ENCODE results near the gene TTC9.

TTC9 gene

DNA sequence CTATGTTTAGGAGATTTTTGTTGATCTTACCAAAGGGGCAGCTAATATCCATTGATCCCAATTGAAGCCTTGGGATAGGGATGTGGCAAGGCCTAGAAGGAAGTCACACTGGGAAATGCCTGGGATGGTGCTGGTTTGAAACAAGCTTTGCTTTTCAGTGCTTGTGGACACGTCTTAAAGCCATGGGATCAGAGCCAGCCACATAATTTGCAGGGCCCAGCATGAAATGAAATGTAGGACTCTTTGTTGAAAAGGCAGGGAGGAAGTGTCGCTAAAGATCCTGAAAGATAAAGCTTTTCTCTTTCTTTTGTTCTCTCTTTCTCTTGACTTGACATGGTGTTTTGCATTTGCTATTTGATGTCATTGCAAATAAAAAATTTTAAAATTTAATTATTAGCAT lies 5.0 kb downstream of the TTC9 start:
- H3K9me3 ChIP-seq (ENCODE audit: control insufficient read depth, insufficient read depth, low read length), result no peaks in the 10 kb centered on the region
- H3F3A ChIP-seq (ENCODE audit: control insufficient read depth, insufficient read depth), result peaks cover 5% of the 10 kb centered on the region
- peaks cover 89% of the 10 kb centered on the region for H3K36me3 ChIP-seq (ENCODE audit: control insufficient read depth, low read length)
- peaks cover 97% of the 10 kb centered on the region for H3K79me2 ChIP-seq (ENCODE audit: control insufficient read depth, low read length)
- TF ChIP-seq EZH2phosphoT487 (IDR thresholded peaks at IDR 0.05; ENCODE audit: borderline replicate concordance, low read length), result no peak
- TF ChIP-seq, protein P1, sequence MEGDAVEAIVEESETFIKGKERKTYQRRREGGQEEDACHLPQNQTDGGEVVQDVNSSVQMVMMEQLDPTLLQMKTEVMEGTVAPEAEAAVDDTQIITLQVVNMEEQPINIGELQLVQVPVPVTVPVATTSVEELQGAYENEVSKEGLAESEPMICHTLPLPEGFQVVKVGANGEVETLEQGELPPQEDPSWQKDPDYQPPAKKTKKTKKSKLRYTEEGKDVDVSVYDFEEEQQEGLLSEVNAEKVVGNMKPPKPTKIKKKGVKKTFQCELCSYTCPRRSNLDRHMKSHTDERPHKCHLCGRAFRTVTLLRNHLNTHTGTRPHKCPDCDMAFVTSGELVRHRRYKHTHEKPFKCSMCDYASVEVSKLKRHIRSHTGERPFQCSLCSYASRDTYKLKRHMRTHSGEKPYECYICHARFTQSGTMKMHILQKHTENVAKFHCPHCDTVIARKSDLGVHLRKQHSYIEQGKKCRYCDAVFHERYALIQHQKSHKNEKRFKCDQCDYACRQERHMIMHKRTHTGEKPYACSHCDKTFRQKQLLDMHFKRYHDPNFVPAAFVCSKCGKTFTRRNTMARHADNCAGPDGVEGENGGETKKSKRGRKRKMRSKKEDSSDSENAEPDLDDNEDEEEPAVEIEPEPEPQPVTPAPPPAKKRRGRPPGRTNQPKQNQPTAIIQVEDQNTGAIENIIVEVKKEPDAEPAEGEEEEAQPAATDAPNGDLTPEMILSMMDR (IDR thresholded peaks at IDR 0.05; ENCODE audit: low read depth, low read length, poor library complexity, severe bottlenecking), result no peak
- H4K20me1 ChIP-seq (ENCODE audit: control insufficient read depth, insufficient read depth, low read depth, low read length), result no peaks in the 10 kb centered on the region
- no peak overlapping the region for H3K27ac ChIP-seq (ENCODE audit: low read depth, low read length)
- H3K4me1 ChIP-seq (ENCODE audit: control insufficient read depth, low read length), result peaks cover 72% of the 10 kb centered on the region
- no peaks in the 10 kb centered on the region for H3K27me3 ChIP-seq (ENCODE audit: control insufficient read depth, low read length)
- H3K4me2 ChIP-seq (ENCODE audit: low read length), result peak overlapping the region; percentile 80
- peak overlapping the region; percentile 29 for H3K4me3 ChIP-seq (ENCODE audit: low read length)
- no peaks in the 10 kb centered on the region for H3K9me2 ChIP-seq (replicated peaks; ENCODE audit: control insufficient read depth, low read length)

DNA sequence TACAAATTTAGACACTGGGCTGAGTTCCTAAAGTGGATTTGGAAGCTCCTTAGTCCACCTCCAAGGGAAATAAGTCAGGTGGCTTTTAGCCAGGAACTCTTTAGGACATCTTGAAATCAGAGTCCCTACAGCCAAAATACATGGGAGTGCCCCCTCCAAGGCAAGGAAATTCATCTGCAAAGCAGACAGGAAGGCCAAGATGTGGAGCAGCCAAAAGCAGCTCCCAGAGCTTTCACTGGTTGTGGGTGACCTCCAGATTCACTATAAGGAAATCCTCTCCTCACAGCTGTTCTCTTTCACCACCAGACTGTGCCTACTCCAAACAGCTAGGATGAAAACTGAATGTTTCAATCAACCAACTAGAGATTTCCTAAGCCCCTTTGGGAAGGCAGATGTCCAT lies 6.6 kb downstream of the TTC9 start:
- Histone ChIP-seq H3K9me2 (replicated peaks; ENCODE audit: control insufficient read depth, low read length) (no peaks in the 10 kb centered on the region), H3K27ac (ENCODE audit: low read depth, low read length) (no peak overlapping the region), H3K79me2 (ENCODE audit: control insufficient read depth, low read length) (peaks cover 100% of the 10 kb centered on the region), H3K27me3 (ENCODE audit: control insufficient read depth, low read length) (no peaks in the 10 kb centered on the region), H3K4me2 (ENCODE audit: low read length) (no peak overlapping the region), H3K4me1 (ENCODE audit: control insufficient read depth, low read length) (peaks cover 88% of the 10 kb centered on the region), H3K9me3 (ENCODE audit: control insufficient read depth, insufficient read depth, low read length) (no peaks in the 10 kb centered on the region), H4K20me1 (ENCODE audit: control insufficient read depth, insufficient read depth, low read depth, low read length) (no peaks in the 10 kb centered on the region), H3K36me3 (ENCODE audit: control insufficient read depth, low read length) (peaks cover 92% of the 10 kb centered on the region), H3F3A (ENCODE audit: control insufficient read depth, insufficient read depth) (peaks cover 6% of the 10 kb centered on the region), H3K4me3 (ENCODE audit: low read length) (no peak overlapping the region)
- TF ChIP-seq EZH2phosphoT487 (IDR thresholded peaks at IDR 0.05; ENCODE audit: borderline replicate concordance, low read length), result no peak
- TF ChIP-seq, protein P1 (IDR thresholded peaks at IDR 0.05; ENCODE audit: low read depth, low read length, poor library complexity, severe bottlenecking), result no peak

DNA sequence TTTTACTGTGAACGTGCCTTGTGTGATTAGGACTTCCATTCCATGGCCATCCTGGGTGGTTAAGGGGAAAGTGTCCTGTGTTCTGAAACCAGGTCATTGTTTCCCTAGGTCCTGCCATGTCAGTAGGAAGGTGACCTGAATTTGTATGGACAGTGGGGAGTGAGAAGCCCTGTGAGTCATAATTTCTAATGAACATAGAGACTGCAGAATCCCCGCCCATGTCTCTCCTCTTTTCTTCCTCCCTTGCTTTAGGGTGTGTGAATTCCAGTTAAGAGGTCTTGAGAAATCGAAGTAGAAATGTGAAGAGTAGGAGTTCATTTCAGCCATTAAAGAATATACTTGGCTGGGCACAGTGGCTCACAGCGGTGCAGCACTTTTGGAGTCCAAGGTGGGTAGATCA lies 8.1 kb downstream of the TTC9 start:
- Histone ChIP-seq H3K27ac (ENCODE audit: low read depth, low read length) (no peak overlapping the region), H4K20me1 (ENCODE audit: control insufficient read depth, insufficient read depth, low read depth, low read length) (no peaks in the 10 kb centered on the region), H3K27me3 (ENCODE audit: control insufficient read depth, low read length) (no peaks in the 10 kb centered on the region), H3K4me2 (ENCODE audit: low read length) (no peak overlapping the region), H3K4me3 (ENCODE audit: low read length) (no peak overlapping the region), H3K4me1 (ENCODE audit: control insufficient read depth, low read length) (peaks cover 92% of the 10 kb centered on the region), H3K9me3 (ENCODE audit: control insufficient read depth, insufficient read depth, low read length) (no peaks in the 10 kb centered on the region), H3K9me2 (replicated peaks; ENCODE audit: control insufficient read depth, low read length) (no peaks in the 10 kb centered on the region), H3K36me3 (ENCODE audit: control insufficient read depth, low read length) (peaks cover 87% of the 10 kb centered on the region), H3K79me2 (ENCODE audit: control insufficient read depth, low read length) (peaks cover 94% of the 10 kb centered on the region), H3F3A (ENCODE audit: control insufficient read depth, insufficient read depth) (peaks cover 21% of the 10 kb centered on the region)
- TF ChIP-seq, protein P1 (IDR thresholded peaks at IDR 0.05; ENCODE audit: low read depth, low read length, poor library complexity, severe bottlenecking), result no peak
- TF ChIP-seq EZH2phosphoT487 (IDR thresholded peaks at IDR 0.05; ENCODE audit: borderline replicate concordance, low read length), result no peak
